Epithelial cell of esophagus (primary cell): Measurements from ENCODE around the gene NAV3.

Source experiments
- DNase-seq: peaks from one replicate; pipeline ENCODE4 v3.0.0; 2010; ENCODE audit warnings: low read depth
- H3K4me3 ChIP-seq: 2 replicates; pipeline ENCODE4 v1.5.1; 2011; ENCODE audit warnings: mild to moderate bottlenecking, low read length, control low read depth
- TF ChIP-seq, protein P1 (sequence below): IDR thresholded peaks from 2 replicates; pipeline ENCODE4 v1.5.1; 2011; ENCODE audit warnings: low read depth, mild to moderate bottlenecking, low read length, control low read depth, inconsistent platforms; ENCODE audit not compliant: insufficient read depth; ENCODE audit errors: missing control alignments

Gene NAV3

DNA sequence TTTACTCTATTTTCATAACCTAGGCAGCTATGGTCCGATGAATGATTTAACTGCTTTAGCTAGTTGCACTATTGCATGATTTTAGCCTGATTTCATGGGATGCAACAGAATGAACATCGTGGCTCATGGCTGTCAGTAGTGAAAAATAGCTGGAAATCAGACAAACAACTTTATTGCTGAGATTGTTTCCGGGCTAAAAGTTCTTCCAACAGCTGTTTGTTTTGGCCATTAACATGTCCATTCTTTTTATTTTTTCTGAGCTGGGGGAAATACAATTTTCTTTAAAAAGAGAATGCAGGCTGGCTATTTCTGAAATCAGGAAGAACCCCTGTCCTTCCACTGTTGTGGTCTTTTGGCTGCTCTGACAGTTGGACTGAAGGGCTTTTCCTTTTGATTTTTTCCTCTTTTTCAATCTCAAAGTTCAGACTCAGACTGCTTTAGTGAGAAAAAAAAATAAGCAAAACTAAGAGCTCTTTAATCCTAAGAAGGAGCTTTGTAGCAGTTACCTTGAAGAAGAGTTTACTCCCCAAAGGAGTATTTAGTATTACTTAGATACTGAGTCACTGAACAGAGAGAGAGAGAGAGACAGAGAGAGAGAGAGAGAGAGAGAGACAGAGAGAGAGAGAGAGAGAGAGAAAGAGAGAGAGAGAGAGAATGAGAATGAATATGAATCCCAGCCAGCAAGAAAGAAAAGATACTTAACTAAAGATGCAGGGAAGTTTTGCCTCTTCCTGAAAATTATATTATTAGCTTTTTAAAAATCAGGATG, at the start of gene NAV3:
Gene NAV3 (plus strand): TSS at position 312 of the 769 bp plus-strand sequence. CDS start 568 bp downstream, outside the sequence.
- no peak within 1 kb of the TSS for H3K4me3 ChIP-seq
- TF ChIP-seq, protein P1, sequence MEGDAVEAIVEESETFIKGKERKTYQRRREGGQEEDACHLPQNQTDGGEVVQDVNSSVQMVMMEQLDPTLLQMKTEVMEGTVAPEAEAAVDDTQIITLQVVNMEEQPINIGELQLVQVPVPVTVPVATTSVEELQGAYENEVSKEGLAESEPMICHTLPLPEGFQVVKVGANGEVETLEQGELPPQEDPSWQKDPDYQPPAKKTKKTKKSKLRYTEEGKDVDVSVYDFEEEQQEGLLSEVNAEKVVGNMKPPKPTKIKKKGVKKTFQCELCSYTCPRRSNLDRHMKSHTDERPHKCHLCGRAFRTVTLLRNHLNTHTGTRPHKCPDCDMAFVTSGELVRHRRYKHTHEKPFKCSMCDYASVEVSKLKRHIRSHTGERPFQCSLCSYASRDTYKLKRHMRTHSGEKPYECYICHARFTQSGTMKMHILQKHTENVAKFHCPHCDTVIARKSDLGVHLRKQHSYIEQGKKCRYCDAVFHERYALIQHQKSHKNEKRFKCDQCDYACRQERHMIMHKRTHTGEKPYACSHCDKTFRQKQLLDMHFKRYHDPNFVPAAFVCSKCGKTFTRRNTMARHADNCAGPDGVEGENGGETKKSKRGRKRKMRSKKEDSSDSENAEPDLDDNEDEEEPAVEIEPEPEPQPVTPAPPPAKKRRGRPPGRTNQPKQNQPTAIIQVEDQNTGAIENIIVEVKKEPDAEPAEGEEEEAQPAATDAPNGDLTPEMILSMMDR: no peak
- no peak for DNase-seq

DNA sequence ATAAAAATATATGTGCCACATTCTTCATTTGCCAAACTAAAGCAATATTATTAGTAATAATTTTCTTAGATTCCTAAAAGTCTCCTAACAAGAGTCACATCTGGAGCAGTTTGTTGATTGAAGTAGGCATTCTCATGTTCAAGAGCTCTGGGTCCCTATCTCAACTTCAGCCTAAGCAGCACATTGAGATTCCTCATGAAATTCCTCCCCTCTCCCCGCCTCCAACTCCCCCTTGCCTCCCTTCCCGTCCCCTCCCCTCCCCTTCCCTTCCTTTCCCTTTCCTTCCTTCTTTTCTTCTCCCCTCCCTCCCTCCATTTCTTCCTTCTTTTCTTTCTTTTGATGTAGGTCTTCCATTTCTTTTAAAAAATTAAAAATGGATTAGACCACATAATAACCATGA, 48.7 kb upstream of the NAV3 start:
- no peak for DNase-seq
- TF ChIP-seq, protein P1: no peak
- no peak overlapping the region for H3K4me3 ChIP-seq

DNA sequence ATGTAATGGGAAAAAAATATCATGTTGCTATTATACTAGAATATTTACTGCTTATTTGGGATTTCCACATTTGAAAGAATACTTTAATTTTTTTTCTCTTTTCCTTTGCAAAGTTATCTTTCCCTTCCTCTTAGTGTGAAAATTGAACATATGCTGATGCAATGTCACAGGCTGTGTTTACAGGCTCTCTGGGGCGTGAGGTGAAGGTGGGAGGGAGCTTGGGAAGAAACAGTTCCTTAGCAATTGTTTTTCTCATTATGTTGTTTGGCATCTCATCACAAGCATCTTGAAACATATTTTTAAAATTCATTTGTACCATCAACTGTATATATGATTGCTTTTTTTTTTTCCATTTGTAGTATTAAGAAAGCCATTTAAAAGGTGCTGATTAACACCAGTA, 47.9 kb upstream of the NAV3 start:
- TF ChIP-seq, protein P1: no peak
- no peak for DNase-seq
- no peak overlapping the region for H3K4me3 ChIP-seq

DNA sequence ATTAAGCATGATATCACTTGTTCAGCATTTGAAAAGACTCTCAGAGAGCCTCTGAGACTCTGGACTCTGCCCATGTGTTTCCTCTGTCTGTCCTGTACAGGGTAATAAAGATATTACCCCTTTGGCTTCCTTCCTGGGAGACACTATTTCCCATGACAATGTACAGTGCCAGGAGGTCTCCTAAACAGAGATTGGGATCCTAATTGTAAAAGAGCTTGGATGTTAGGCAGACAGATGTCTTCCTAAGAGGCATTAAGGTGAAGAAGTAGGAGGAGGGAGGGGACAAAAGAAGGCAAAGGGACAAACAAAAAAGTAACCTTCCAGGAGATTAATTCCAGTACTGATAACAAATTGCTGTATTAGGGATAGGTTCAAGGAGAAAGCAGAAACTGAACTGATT, 45.5 kb upstream of the NAV3 start:
- DNase-seq: no peak
- TF ChIP-seq, protein P1: no peak
- no peak overlapping the region for H3K4me3 ChIP-seq

DNA sequence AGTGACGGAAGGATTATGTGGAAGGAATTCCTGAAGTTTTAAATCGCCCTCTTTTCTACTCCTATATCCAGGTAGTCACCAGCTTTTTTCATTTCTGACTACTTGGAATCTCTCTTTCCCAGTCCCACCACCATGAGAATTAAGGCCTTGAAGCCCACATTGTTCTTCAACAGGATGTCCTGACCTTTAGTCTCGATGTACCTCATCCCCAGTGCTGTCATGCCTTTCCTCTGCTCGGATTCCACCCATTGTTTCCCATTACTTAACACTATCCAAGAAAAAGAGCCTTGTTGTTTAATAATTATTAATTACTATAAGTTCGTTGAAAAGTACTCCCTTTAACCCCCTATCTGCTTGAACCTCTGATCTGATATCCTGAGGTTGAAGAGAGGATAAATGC, 44.0 kb upstream of the NAV3 start:
- TF ChIP-seq, protein P1: no peak
- H3K4me3 ChIP-seq: no peak overlapping the region
- DNase-seq: no peak

- no peak overlapping the region for H3K4me3 ChIP-seq
- TF ChIP-seq, protein P1: no peak
- no peak for DNase-seq
These were observed 42.2 kb upstream of the NAV3 start for GRCh38 chr12:77788231-77789168.
